HG03045 (cell line): Measurements from ENCODE around the gene ENTPD6.
"Not testable (repeated sequence)": the region's sequence is repeated elsewhere in the genome, so short reads cannot be mapped to it uniquely, and the experiment has no call there.

Experiments
- ATAC-seq: cut with Tn5 transposase; IDR thresholded peaks from one replicate; pipeline ENCODE4 v1.9.1; 2021; ENCODE audit warnings: mild to moderate bottlenecking, moderate library complexity; ENCODE audit not compliant: unreplicated experiment

ENTPD6 gene

GRCh38 chr20:25253606-25254275, 58.2 kb downstream of the ENTPD6 start:
- no peak for ATAC-seq

GRCh38 chr20:25254571-25254970, 59.1 kb downstream of the ENTPD6 start:
- no peak for ATAC-seq

GRCh38 chr20:25254986-25255680, 59.6 kb downstream of the ENTPD6 start:
- ATAC-seq = no peak

- ATAC-seq = no peak
These were observed 60.8 kb downstream of the ENTPD6 start for GRCh38 chr20:25256226-25256859.

- no peak for ATAC-seq
These were observed 61.6 kb downstream of the ENTPD6 start for GRCh38 chr20:25257130-25257529.

DNA sequence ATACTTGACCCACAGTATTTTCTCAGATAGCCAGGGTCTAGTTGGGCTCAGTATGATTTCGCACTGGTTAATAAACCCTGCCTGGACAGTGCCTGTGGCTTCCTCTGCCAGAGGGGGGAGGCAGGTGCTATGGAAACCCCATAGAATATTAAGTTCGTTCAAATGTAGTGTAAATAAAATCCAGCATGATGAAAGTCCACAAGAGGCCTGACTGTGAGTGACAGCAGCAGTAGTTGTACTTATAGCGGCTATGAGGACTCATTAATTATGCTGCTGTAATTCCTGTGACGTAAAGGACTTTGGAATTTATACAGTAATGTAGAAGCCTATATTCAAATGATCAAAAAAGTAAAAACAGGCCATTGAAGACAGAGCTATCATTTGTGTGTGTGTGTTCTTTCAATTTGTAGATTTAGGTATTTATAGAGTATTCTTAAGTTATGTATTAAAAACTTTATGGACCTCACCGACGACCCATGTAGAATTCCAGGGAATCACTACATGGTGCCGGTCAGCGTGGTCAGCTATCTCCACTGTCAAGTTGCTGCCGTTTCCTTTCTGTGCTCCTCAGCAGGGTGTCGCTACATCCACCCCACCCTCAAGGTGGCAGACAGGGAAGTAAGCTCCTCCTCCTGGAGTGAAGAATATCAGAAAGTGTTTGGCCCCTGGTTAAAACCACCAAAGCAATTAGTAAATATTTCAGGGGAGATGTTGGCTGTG, 62.4 kb downstream of the ENTPD6 start:
- ATAC-seq = no peak

DNA sequence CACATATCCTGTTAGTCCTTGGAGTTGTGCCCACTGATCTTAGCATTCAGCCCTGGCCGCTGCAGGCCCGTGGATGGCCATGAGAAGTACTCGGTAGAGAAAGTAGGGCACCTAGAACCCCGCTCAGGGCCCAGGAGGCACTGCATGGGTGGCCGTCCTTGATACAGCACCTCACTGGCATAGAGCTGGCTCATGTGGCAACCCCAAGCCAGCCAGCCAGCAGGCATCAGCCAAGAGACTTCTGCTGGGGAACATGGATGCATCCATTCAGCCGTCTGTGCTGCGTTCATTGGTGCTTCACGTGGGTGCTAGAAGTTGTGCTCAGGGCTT, 62.9 kb downstream of the ENTPD6 start:
- no peak for ATAC-seq

DNA sequence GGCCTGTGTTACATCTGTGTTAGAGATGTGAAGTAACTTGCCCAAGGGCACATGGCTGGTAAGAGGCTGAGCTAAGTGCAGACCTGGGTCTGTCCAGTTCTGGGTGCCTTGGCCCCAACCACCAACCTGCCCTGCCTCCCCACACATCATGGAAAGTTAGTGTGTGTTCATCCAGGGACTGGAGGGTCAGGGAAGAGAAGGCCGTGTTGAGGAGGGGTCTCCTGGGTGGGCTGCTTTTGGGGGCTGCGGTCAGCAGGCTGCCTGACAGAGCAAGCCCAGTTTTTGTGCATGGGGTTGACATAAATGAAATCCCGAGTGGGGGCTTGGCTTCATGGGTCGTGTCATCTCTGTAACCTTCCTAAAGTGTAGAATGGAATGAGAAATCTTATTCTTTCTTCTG, 63.3 kb downstream of the ENTPD6 start:
- ATAC-seq = no peak

DNA sequence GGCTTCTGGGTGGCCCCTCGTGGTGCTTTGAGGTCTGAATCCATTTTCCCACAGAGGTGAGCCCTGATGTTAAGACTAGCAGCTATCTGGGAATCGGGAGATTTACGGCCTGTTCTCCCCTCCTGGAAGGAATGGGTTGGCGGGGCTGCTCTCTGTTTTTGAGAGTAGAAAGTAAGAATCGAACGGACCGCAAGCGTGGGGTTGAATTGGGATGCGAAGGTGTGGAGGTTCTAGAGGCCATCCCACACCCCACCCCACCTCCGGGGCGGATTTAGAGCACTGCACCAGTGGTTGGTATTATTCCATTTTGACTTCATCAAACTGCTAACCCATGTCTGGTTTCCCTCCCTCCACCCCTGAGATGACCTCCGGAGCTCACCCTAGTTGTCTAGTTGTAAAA, 63.8 kb downstream of the ENTPD6 start:
- no peak for ATAC-seq

DNA sequence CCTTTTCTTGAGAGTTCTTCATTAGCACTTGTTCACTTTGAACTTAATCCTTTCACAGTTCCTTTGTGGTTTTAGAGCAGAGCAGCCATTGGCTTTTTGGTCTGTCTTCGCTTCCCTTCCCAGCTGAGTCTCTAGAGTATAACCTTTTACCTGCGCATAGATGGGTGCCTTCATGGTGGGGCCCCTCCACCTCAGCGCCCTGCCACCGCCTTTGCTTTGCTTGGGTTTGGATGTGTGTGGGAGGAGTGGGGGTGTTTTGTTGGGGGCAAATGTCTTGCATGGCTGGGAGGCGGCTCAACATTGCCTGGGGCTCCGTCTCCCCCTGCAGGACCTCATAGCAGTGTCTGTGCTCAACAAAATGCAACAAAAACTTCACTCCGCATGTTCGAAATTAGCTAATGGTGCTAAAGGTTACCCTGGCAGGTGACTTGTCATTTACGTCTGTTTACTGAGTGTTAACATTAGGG, 64.3 kb downstream of the ENTPD6 start:
- no peak for ATAC-seq

DNA sequence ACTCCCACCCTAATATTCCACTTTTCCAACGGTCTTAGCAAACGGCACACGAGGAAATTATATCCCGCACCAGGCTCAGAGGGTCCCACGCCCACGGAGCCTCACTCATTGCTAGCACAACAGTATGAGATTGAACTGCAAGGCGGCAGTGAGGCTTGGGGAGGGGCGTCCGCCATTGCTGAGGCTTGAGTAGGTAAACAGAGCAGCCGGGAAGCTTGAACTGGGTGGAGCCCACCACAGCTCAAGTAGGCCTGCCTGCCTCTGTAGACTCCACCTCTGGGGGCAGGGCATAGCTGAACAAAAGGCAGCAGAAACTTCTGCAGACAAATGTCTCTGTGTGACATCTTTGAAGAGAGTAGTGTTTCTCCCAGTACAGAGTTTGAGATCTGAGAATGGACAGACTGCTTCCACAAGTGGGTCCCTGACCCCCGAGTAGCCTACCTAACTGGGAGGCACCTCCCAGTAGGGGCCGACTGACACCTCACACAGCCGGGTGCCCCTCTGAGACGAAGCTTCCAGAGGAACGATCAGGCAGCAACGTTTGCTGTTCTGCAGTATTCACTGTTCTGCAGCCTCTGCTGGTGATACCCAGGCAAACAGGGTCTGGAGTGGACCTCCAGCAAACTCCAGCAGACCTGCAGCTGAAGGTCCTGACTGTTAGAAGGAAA, 65.4 kb downstream of the ENTPD6 start:
- not testable (repeated sequence) for ATAC-seq

- no peak for ATAC-seq
These were observed 73.7 kb downstream of the ENTPD6 start for GRCh38 chr20:25269057-25269832.

GRCh38 chr20:25269833-25270170, 74.3 kb downstream of the ENTPD6 start:
- no peak for ATAC-seq

DNA sequence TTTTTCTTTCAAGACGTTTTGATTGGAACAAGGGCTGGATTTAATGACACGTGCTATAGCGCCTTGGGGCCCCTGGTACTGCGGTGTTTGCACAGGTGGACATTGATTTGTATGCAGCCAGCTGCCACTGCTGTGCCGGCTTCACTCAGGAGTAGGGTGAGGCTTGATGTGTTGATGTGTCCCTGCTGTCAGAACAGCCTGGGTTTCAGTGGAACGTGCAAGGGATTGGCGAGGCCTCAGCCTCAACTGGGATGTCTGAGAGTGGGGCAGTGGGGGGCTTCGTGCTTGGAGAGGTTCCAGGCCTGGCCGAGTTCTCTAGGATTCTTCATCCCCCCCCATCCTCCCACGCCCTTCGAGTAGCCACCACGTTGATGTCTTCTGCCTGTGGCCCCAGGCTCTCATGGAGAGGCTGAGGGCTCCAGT, 75.3 kb downstream of the ENTPD6 start:
- no peak for ATAC-seq

GRCh38 chr20:25271486-25272222, 76.1 kb downstream of the ENTPD6 start:
- ATAC-seq = no peak

- ATAC-seq = no peak
These were observed 76.9 kb downstream of the ENTPD6 start for GRCh38 chr20:25272223-25273000.

GRCh38 chr20:25273046-25273445, 77.5 kb downstream of the ENTPD6 start:
- no peak for ATAC-seq

- ATAC-seq = no peak
These were observed 78.2 kb downstream of the ENTPD6 start for GRCh38 chr20:25273541-25274358.
